Omental fat pad (tissue), 4 donors: ENCODE measurements around the gene PDE7B. TPM values are rescaled to one million over a fixed set of nuclear protein-coding genes. Genes with fewer than 3 reads are reported as not detected.
A peak's percentile ranks its signal among the peaks of the same experiment; 100 is the strongest.

Source experiments
- ATAC-seq: fragments of 150-250 bp; one replicate; pipeline ENCODE4 v1.9.1; 2016; ENCODE audit warnings: mild to moderate bottlenecking, moderate library complexity; ENCODE audit not compliant: low FRiP score
- DNase-seq: peaks from one replicate; pipeline ENCODE4 v3.0.0-alpha.2; 2019; ENCODE audit warnings: low spot score
- CTCF ChIP-seq, 3 donors: fragments of 450-650 bp; IDR thresholded peaks; one replicate each; pipeline ENCODE4 v1.5.1; 2016 to 2017; ENCODE audit warnings: antibody characterized with exemption in 3 of 3, mild to moderate bottlenecking in 3 of 3, moderate library complexity in 2 of 3
- total RNA-seq, 4 donors: library from RNA; depleted of rRNA; stranded (reverse); fragments of >200 nt; gene quantifications; one replicate each; pipeline ENCODE4 v1.1.0, GENCODE V29; 2016

The PDE7B gene
- total RNA-seq, 4 donors from 2014 or later = 7.3 to 15.0 (median 12.1) TPM

GRCh38 chr6:136025736-136026135 lies 174.2 kb downstream of the PDE7B start:
- no peak for TF ChIP-seq CTCF (IDR thresholded peaks at IDR 0.05)
- no peak for DNase-seq

GRCh38 chr6:136030131-136030530 lies 178.6 kb downstream of the PDE7B start:
- no peak for DNase-seq
- no peak for TF ChIP-seq CTCF (IDR thresholded peaks at IDR 0.05)
- no peak for ATAC-seq

More at GRCh38 chr6:136025736-136026135, 174.2 kb downstream of the PDE7B start:
- ATAC-seq = no peak

GRCh38 chr6:136031982-136032381 lies 180.5 kb downstream of the PDE7B start:
- ATAC-seq = no peak
- TF ChIP-seq CTCF (IDR thresholded peaks at IDR 0.05) = no peak
- DNase-seq = no peak

- no peak for TF ChIP-seq CTCF (IDR thresholded peaks at IDR 0.05)
- no peak for DNase-seq
- no peak for ATAC-seq
Observed at GRCh38 chr6:136033416-136033815, 181.9 kb downstream of the PDE7B start.

- DNase-seq (no peak), ATAC-seq (no peak)
- TF ChIP-seq CTCF (IDR thresholded peaks at IDR 0.05) = no peak
Observed at GRCh38 chr6:136034422-136034821, 182.9 kb downstream of the PDE7B start.

- TF ChIP-seq CTCF (IDR thresholded peaks at IDR 0.05) = no peak
- DNase-seq = no peak
- peak; percentile 46 for ATAC-seq
Observed at GRCh38 chr6:136035378-136036070, 184.0 kb downstream of the PDE7B start.

GRCh38 chr6:136036071-136036380 lies 184.5 kb downstream of the PDE7B start:
- no peak for TF ChIP-seq CTCF (IDR thresholded peaks at IDR 0.05)
- DNase-seq (no peak), ATAC-seq (no peak)
